OCI-LY7 (cell line): ENCODE data around the gene MEOX2. TPM values are rescaled to one million over a fixed set of nuclear protein-coding genes. Genes with fewer than 3 reads are reported as not detected.

Experiments
- BruUV-seq: library from RNA; stranded (reverse); fragments of 400-500 nt; replicated peaks from 2 replicates; lab custom pipeline; 2021; lab: Mats Ljungman, UMichigan
- CTCF ChIA-PET: fragments of 300-600 bp; sonication (Branson Sonifier 250); formaldehyde crosslinking; loops from one replicate; lab custom pipeline; 2022; ENCODE audit warnings: antibody characterized with exemption; ENCODE audit not compliant: unreplicated experiment; lab: Charles Lee
- POLR2A ChIA-PET: fragments of 300-600 bp; sonication (Branson Sonifier 250); formaldehyde crosslinking; loops from one replicate; lab custom pipeline; 2022; ENCODE audit warnings: antibody characterized with exemption; lab: Charles Lee
- DNase-seq: peaks from one replicate; pipeline ENCODE4 v3.0.0-alpha.2; 2015; ENCODE audit warnings: low spot score
- H2AFZ ChIP-seq: fragments of 200-600 bp; sonication (generic), shearing (Covaris generic); 2 replicates; pipeline ENCODE4 v1.6.1; 2014; ENCODE audit warnings: mild to moderate bottlenecking, antibody characterized with exemption, low read length, moderate library complexity
- H3K27ac ChIP-seq: fragments of 200-600 bp; sonication (generic); 2 replicates; pipeline ENCODE4 v1.5.1; 2014; ENCODE audit warnings: mixed run types, low read depth, mild to moderate bottlenecking, moderate library complexity, low read length, inconsistent platforms; ENCODE audit not compliant: poor library complexity, severe bottlenecking
- H3K36me3 ChIP-seq: fragments of 200-600 bp; sonication (generic); 2 replicates; pipeline ENCODE4 v1.6.1; 2014; ENCODE audit warnings: mild to moderate bottlenecking, antibody characterized with exemption, low read length, moderate library complexity, mixed read lengths; ENCODE audit not compliant: insufficient read depth
- H3K4me1 ChIP-seq: fragments of 200-600 bp; sonication (generic); 2 replicates; pipeline ENCODE4 v1.5.1; 2014; ENCODE audit warnings: mild to moderate bottlenecking, low read length; ENCODE audit not compliant: insufficient read depth, poor library complexity, severe bottlenecking
- H3K4me2 ChIP-seq: fragments of 200-600 bp; sonication (generic); 2 replicates; pipeline ENCODE4 v1.6.1; 2014; ENCODE audit warnings: mild to moderate bottlenecking, low read length
- H3K4me3 ChIP-seq: fragments of 200-600 bp; sonication (generic); 2 replicates; pipeline ENCODE4 v1.5.1; 2014; ENCODE audit warnings: mild to moderate bottlenecking, low read depth, low read length; ENCODE audit not compliant: poor library complexity, severe bottlenecking
- H3K79me2 ChIP-seq: fragments of 200-600 bp; sonication (generic); 2 replicates; pipeline ENCODE4 v1.6.1; 2016; ENCODE audit warnings: low read depth, mild to moderate bottlenecking, low read length, moderate library complexity, mixed read lengths; ENCODE audit not compliant: insufficient read depth
- H3K9me2 ChIP-seq: fragments of 200-600 bp; sonication (generic); 2 replicates; pipeline ENCODE4 v1.6.1; 2016; ENCODE audit warnings: mild to moderate bottlenecking, low read length, mixed read lengths; ENCODE audit not compliant: insufficient read depth
- H3K9me3 ChIP-seq: fragments of 200-600 bp; sonication (generic); 2 replicates; pipeline ENCODE4 v1.6.1; 2014; ENCODE audit warnings: mild to moderate bottlenecking, mixed run types, low read length, mixed read lengths
- H4K20me1 ChIP-seq: fragments of 200-600 bp; sonication (generic); 2 replicates; pipeline ENCODE4 v1.6.1; 2014; ENCODE audit warnings: mild to moderate bottlenecking, antibody characterized with exemption, low read length, moderate library complexity, mixed read lengths; ENCODE audit not compliant: insufficient read depth
- CTCF ChIP-seq: fragments of 200-600 bp; sonication (generic); conservative IDR thresholded peaks from 2 replicates; pipeline ENCODE4 v1.5.1; 2014; ENCODE audit warnings: mild to moderate bottlenecking, antibody characterized with exemption, low read length, moderate library complexity, mixed read lengths
- EZH2phosphoT487 ChIP-seq: fragments of 200-600 bp; sonication (generic); IDR thresholded peaks from 2 replicates; pipeline ENCODE4 v1.6.1; 2018; ENCODE audit warnings: low read depth, borderline replicate concordance, mild to moderate bottlenecking, mixed run types, antibody characterized with exemption, low read length, moderate library complexity, mixed read lengths
- intact Hi-C: fragments of 100-400 bp; cut with micrococcal nuclease; formaldehyde crosslinking; loops from one replicate; pipeline ENCODE4 v1.10.0; 2022; ENCODE audit not compliant: unreplicated experiment
- total RNA-seq, 2 experiments: library from RNA; depleted of rRNA in 1 of 2; stranded (reverse); fragments of >200 nt in 1 of 2; shearing (Covaris generic) in 1 of 2; gene quantifications; 2 replicates each; pipeline ENCODE4 v1.2.3, GENCODE V29; 2014 to 2022

Gene MEOX2
- total RNA-seq, 2 experiments from 2014 or later: not detected

DNA sequence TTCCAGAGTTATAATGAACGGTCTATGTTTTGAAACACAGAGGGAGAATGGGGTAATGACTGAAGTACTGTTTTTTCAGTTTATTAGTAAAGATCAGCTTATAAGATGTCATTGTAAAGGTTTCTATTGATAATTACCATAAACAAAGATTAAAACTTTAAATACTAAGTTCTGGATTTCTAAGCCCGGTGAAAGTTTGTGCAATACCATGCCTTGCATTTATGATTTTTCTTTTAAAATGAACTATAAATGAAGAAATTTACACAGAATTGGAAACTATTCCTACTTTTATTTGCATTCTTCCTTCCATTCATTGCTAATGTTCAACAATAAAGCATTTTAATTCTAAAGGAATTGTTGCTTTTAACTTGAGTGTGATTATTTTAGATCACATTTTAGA lies 4.9 kb downstream of the MEOX2 start:
- no peaks in the 10 kb centered on the region for H3K9me2 ChIP-seq
- CTCF ChIA-PET: no interaction called here
- no peak for DNase-seq
- no peak overlapping the region for H3K4me3 ChIP-seq
- no peak overlapping the region for H3K4me2 ChIP-seq
- no peaks in the 10 kb centered on the region for H3K36me3 ChIP-seq
- H3K4me1 ChIP-seq: no peaks in the 10 kb centered on the region
- POLR2A ChIA-PET: no interaction called here
- H3K9me3 ChIP-seq: no peaks in the 10 kb centered on the region
- no peak overlapping the region for H2AFZ ChIP-seq
- H3K27ac ChIP-seq: no peak overlapping the region
- BruUV-seq: no TSS peak
- no peaks in the 10 kb centered on the region for H3K79me2 ChIP-seq
- TF ChIP-seq CTCF (no peak), EZH2phosphoT487 (no peak)
- intact Hi-C loops: no loop called here
- no peaks in the 10 kb centered on the region for H4K20me1 ChIP-seq

DNA sequence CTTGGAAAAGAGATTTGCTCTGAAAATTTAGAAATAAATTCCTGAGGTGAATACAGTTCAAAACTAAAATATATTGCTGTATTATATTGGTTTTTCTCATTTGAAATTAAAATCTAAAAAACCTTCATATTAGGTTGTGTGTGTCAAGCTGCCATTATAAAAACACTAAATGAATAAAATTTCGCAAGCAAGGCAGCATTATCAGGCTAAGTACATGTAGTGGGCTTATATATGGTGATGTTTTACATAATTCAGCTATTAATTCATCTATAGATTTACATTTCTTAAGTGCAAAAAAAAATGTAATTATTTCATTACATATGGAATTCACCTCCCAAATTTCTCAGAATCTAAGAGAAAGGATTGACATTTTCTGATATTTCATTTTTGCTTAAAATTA lies 5.3 kb downstream of the MEOX2 start:
- Histone ChIP-seq H3K4me2 (no peak overlapping the region), H3K79me2 (no peaks in the 10 kb centered on the region), H3K4me3 (no peak overlapping the region), H4K20me1 (no peaks in the 10 kb centered on the region), H3K4me1 (no peaks in the 10 kb centered on the region), H3K36me3 (no peaks in the 10 kb centered on the region), H3K9me2 (no peaks in the 10 kb centered on the region), H2AFZ (no peak overlapping the region), H3K9me3 (no peaks in the 10 kb centered on the region), H3K27ac (no peak overlapping the region)
- no TSS peak for BruUV-seq
- intact Hi-C loops: no loop called here
- ChIA-PET CTCF (no interaction called here), POLR2A (no interaction called here)
- no peak for TF ChIP-seq CTCF
- TF ChIP-seq EZH2phosphoT487: no peak
- no peak for DNase-seq

DNA sequence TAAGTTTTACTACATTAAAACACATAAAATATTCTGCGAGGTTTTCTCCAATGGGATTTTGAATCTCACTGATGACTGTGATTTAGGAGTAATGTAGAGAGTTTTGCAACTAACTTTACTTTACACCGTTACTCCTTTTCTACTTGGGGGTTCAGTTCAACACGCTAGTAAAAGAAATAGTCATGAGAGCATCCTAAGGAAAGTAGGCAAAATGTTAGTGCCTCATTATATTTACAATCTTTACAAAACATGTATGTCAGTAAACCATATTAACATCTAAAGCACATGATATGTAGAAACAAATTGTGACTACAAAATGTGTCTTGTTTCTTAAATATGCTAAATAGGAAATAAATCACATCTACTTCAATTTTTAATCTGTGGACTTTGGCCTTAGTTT lies 6.0 kb downstream of the MEOX2 start:
- H3K9me2 ChIP-seq: no peaks in the 10 kb centered on the region
- H3K9me3 ChIP-seq: no peaks in the 10 kb centered on the region
- H4K20me1 ChIP-seq: no peaks in the 10 kb centered on the region
- ChIA-PET POLR2A (no interaction called here), CTCF (no interaction called here)
- no peaks in the 10 kb centered on the region for H3K36me3 ChIP-seq
- H3K27ac ChIP-seq: no peak overlapping the region
- no peak overlapping the region for H3K4me3 ChIP-seq
- no peak for TF ChIP-seq EZH2phosphoT487
- no peak for TF ChIP-seq CTCF
- DNase-seq: no peak
- no peak overlapping the region for H2AFZ ChIP-seq
- no TSS peak for BruUV-seq
- H3K79me2 ChIP-seq: no peaks in the 10 kb centered on the region
- H3K4me2 ChIP-seq: no peak overlapping the region
- intact Hi-C loops: no loop called here
- no peaks in the 10 kb centered on the region for H3K4me1 ChIP-seq
